Ovary (tissue), 9 donors: ENCODE results near the gene SNAP47. TPM values are rescaled to one million over a fixed set of nuclear protein-coding genes. Genes with fewer than 3 reads are reported as not detected.

Experiments
- DNase-seq, 5 donors: peaks; one replicate each; pipeline ENCODE4 v3.0.0-alpha.2; 2019 to 2020
- H3K27ac ChIP-seq, 2 donors: fragments of 200-600 bp; one replicate each; pipeline versions ENCODE4 v1.5.1 to v1.8.0; 2019 to 2022
- H3K27me3 ChIP-seq: fragments of 200-600 bp; one replicate; pipeline ENCODE4 v1.8.0; 2022
- H3K36me3 ChIP-seq: fragments of 200-600 bp; sonication (generic); one replicate; pipeline ENCODE4 v1.5.1; 2019
- H3K4me1 ChIP-seq: one replicate; pipeline ENCODE4 v1.8.1; 2013; ENCODE audit warnings: mild to moderate bottlenecking, moderate library complexity; ENCODE audit not compliant: insufficient read depth
- H3K4me3 ChIP-seq: fragments of 200-600 bp; sonication (generic); one replicate; pipeline ENCODE4 v1.5.1; 2017
- H3K9me3 ChIP-seq, 2 donors: fragments of 200-600 bp in 1 of 2; sonication (generic) in 1 of 2; one replicate each; pipeline versions ENCODE4 v1.5.1 to v1.8.1; 2013 to 2019; ENCODE audit warnings: mild to moderate bottlenecking in 1 of 2, moderate library complexity in 1 of 2
- EP300 ChIP-seq: sonication (generic); formaldehyde crosslinking; IDR thresholded peaks from one replicate; pipeline ENCODE4 v1.6.1; 2017; ENCODE audit warnings: antibody characterized with exemption
- POLR2A ChIP-seq: fragments of 450-650 bp; IDR thresholded peaks from one replicate; pipeline ENCODE4 v1.6.1; 2017; ENCODE audit warnings: antibody characterized with exemption, mild to moderate bottlenecking, moderate library complexity
- WGBS, 3 donors: extraction: QIAGEN DNeasy Blood & Tissue Kit in 1 of 3; methylation state at CpG; one replicate each; pipeline versions ENCODE4 v1.1.5 to v1.1.7; 2013 to 2017; 5-methylcytosine and 5-hydroxymethylcytosine counted together
- intact Hi-C, 4 donors: fragments of 100-400 bp; cut with DNase I; formaldehyde crosslinking; loops; one replicate each; pipeline versions ENCODE4 v1.11.0 to v1.15.1; 2022 to 2023
- polyA plus RNA-seq, 2 donors: library from polyadenylated mRNA; stranded (reverse); fragments of 200-250 nt in 1 of 2; fragments of 350-450 nt in 1 of 2; fragmentation: Illumina TruSeq in 1 of 2; extraction: RNeasy Lipid Tissue Mini Kit (QIAGEN cat#74804) in 1 of 2; gene quantifications; one replicate each; pipeline ENCODE4 v1.2.3, GENCODE V29; 2013 to 2014
- total RNA-seq, 7 donors: library from RNA; depleted of rRNA in 2 of 7; stranded (reverse); fragments of >200 nt in 2 of 7; fragmentation: NEBNext Ultra II Directional in 3 of 7; extraction: Animal tissue kit (Norgen Biotek cat#: 25700) in 3 of 7; gene quantifications; one replicate each; pipeline versions ENCODE4 v1.1.0 to v1.2.4, GENCODE V29; 2016 to 2023
- TF ChIP-seq, protein P1 (sequence below), 3 donors: fragments of 450-650 bp in 2 of 3; fragments of 200-600 bp in 1 of 3; IDR thresholded peaks; one replicate each; pipeline versions ENCODE4 v1.5.1 to v1.8.0; 2016 to 2022; ENCODE audit warnings: antibody characterized with exemption in 3 of 3, mild to moderate bottlenecking in 1 of 3
- donor health status: DM: no; HTN: no; CAD: no; lungs with moderate emphysema.
- donor health status: DM: no; HTN: no; CAD: no.
- donor health status: Bipolar disorder and iron deficiency.
- donor health status: DM: yes; HTN: yes; CAD: no.
- donor health status: DM: no; HTN: no; CAD: no.
- donor health status: DM: yes; HTN: yes; CAD: no.

SNAP47 gene
- total and polyA plus RNA-seq, 9 donors = 43.5 to 135 (median 83.9) TPM

DNA sequence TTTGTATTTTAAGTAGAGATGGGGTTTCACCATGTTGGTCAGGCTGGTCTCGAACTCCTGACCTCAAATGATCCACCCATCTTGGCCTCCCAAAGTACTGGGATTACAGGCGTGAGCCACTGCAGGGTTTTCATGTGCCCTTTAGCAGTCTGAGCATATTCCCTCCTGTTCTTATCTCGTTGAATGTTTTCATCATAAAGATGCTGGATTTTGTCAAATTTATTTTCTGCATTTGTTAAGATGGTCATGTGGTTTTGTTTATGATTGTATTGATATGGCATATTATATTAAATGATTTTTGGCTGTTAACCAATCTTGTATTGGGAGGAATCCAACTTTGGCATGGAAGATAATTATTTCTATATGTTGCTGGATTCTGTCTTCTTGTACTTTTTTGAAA is 8.9 kb upstream of the SNAP47 start:
- H3K27ac ChIP-seq = no peak overlapping the region
- no peak overlapping the region for H3K4me3 ChIP-seq
- 71 to 75% (median 72%) methylated on average over 3 of the region's 3 CpGs for WGBS, 3 donors
- H3K27me3 ChIP-seq = no peaks in the 10 kb centered on the region
- TF ChIP-seq EP300 = no peak
- TF ChIP-seq POLR2A = no peak
- TF ChIP-seq, protein P1, sequence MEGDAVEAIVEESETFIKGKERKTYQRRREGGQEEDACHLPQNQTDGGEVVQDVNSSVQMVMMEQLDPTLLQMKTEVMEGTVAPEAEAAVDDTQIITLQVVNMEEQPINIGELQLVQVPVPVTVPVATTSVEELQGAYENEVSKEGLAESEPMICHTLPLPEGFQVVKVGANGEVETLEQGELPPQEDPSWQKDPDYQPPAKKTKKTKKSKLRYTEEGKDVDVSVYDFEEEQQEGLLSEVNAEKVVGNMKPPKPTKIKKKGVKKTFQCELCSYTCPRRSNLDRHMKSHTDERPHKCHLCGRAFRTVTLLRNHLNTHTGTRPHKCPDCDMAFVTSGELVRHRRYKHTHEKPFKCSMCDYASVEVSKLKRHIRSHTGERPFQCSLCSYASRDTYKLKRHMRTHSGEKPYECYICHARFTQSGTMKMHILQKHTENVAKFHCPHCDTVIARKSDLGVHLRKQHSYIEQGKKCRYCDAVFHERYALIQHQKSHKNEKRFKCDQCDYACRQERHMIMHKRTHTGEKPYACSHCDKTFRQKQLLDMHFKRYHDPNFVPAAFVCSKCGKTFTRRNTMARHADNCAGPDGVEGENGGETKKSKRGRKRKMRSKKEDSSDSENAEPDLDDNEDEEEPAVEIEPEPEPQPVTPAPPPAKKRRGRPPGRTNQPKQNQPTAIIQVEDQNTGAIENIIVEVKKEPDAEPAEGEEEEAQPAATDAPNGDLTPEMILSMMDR (IDR thresholded peaks at IDR 0.05) = no peak
- DNase-seq = no peak
- no peaks in the 10 kb centered on the region for H3K9me3 ChIP-seq
- no peaks in the 10 kb centered on the region for H3K36me3 ChIP-seq
- intact Hi-C loops = no loop called here
- peaks cover 19% of the 10 kb centered on the region for H3K4me1 ChIP-seq

GRCh38 chr1:227726924-227727599 is 8.2 kb upstream of the SNAP47 start:
- Histone ChIP-seq H3K4me3 (no peak overlapping the region), H3K4me1 (peaks cover 21% of the 10 kb centered on the region), H3K9me3 (no peaks in the 10 kb centered on the region), H3K27me3 (no peaks in the 10 kb centered on the region), H3K27ac (no peak overlapping the region), H3K36me3 (no peaks in the 10 kb centered on the region)
- no peak for DNase-seq
- TF ChIP-seq POLR2A (no peak), EP300 (no peak)
- TF ChIP-seq, protein P1 (IDR thresholded peaks at IDR 0.05) = no peak
- intact Hi-C loops = no loop called here
- WGBS, 3 donors = 61 to 75% (median 67%) methylated on average over 6 of the region's 6 CpGs

DNA sequence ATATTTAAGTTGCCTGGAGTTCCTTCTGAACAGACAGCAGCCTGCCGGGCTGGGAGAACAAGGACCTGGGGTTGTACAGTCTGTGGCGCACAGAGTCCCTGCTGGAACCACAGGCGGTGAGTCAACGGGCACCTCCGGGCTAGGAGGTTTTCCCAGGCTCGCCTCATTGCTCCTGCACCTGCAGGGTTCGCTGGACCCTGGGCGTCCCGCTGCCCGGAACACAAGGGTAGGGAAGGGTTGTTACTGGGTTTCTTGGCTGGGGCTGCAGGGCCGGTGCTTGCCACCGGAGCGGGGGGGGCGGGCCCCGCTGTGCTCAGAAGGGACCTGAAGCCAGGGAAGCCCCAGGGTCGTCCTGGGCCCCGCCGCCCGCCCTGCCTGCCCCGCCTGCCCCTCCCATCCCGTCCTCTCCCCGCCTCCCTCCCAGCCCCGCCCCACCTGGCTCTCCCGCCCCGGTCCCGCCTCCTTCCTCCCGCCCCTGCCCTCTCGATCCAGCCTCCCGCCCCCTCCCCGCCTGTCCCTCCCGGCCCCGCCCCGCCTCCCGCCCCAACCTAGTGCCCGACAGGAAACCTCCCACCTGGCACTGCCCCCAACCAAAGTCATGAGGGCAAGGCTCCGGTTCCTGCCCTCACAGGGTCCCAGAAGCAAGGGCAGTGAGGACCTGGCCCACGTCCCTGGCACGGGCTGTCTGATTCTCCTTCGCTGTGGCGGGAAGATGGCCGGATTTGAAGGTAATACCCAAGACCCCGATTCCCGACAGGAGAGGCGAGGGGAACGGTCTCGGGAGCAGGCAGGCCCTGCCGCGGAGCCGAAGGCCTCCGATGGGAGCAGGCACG is 7.0 kb upstream of the SNAP47 start:
- Histone ChIP-seq H3K4me3 (peak overlapping the region; percentile 57), H3K36me3 (no peaks in the 10 kb centered on the region), H3K4me1 (peaks cover 21% of the 10 kb centered on the region), H3K27me3 (no peaks in the 10 kb centered on the region), H3K9me3 (no peaks in the 10 kb centered on the region), H3K27ac (peak overlapping the region; percentile 87 to 90)
- 0 to 1% (median 1%) methylated on average over 13 to 51 of the region's 51 CpGs for WGBS, 3 donors
- intact Hi-C loops = loop anchor here in 1 of 4 donors (2.0 kb wide), 1 partner anchor 61 kb away; no protein-coding TSS in a partner anchor
- DNase-seq = peak; percentile 82 to 90 (median 84)
- TF ChIP-seq EP300 (no peak), POLR2A (no peak)
- TF ChIP-seq, protein P1 (IDR thresholded peaks at IDR 0.05) = no peak

DNA sequence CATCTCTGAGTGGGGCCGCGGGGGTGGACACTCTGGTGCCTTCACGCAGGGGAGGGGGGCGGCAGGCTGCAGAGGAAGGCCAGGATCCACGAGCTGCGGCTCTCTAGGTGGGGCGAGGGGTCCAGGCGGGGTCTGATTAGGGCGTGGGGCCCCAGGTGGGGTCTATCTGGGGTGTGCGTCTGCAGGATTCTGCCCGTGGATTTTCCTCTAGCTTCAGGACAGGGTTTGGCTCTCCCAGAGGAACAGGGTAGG is 6.4 kb upstream of the SNAP47 start:
- TF ChIP-seq, protein P1 (IDR thresholded peaks at IDR 0.05) = no peak
- TF ChIP-seq EP300 = no peak
- TF ChIP-seq POLR2A = no peak

More for the DNA sequence above, 6.4 kb upstream of the SNAP47 start:
- WGBS, 3 donors = 2 to 4% (median 3%) methylated on average over 11 of the region's 11 CpGs
- Histone ChIP-seq H3K27me3 (no peaks in the 10 kb centered on the region), H3K27ac (peak overlapping the region; percentile 87 to 90), H3K36me3 (no peaks in the 10 kb centered on the region), H3K4me1 (peaks cover 23% of the 10 kb centered on the region), H3K9me3 (no peaks in the 10 kb centered on the region), H3K4me3 (peak overlapping the region; percentile 57)
- intact Hi-C loops = loop anchor here in 1 of 4 donors (2.0 kb wide), 1 partner anchor 60 kb away; no protein-coding TSS in a partner anchor
- no peak for DNase-seq
